ENCODE results near the gene FAM241A. TPM values are rescaled to one million over a fixed set of nuclear protein-coding genes. Genes with fewer than 3 reads are reported as not detected.

The FAM241A gene
- 1.2 TPM for total RNA-seq (ENCODE audit: unreplicated experiment)
- long read RNA-seq, full-length matches to known transcripts = 2 of 2 reads
- long read RNA-seq, partial matches to known transcripts = 0 of 2 reads
- long read RNA-seq, other reads (novel, unspliced or antisense) = 0 of 2 reads

- Mint-ChIP-seq H3K36me3 (ENCODE audit: unreplicated experiment) (no peaks in the 10 kb centered on the region), H3K4me1 (ENCODE audit: low read depth, unreplicated experiment) (peaks cover 10% of the 10 kb centered on the region), H3K27me3 (ENCODE audit: unreplicated experiment) (peaks cover 2% of the 10 kb centered on the region), H3K4me3 (ENCODE audit: unreplicated experiment) (peak within 1 kb of the TSS; percentile 86), H3K9me3 (ENCODE audit: unreplicated experiment) (peaks cover 2% of the 10 kb centered on the region), H3K27ac (ENCODE audit: unreplicated experiment) (peak within 1 kb of the TSS; percentile 65)
- peak; percentile 91 for DNase-seq
- TF ChIP-seq, protein P1, sequence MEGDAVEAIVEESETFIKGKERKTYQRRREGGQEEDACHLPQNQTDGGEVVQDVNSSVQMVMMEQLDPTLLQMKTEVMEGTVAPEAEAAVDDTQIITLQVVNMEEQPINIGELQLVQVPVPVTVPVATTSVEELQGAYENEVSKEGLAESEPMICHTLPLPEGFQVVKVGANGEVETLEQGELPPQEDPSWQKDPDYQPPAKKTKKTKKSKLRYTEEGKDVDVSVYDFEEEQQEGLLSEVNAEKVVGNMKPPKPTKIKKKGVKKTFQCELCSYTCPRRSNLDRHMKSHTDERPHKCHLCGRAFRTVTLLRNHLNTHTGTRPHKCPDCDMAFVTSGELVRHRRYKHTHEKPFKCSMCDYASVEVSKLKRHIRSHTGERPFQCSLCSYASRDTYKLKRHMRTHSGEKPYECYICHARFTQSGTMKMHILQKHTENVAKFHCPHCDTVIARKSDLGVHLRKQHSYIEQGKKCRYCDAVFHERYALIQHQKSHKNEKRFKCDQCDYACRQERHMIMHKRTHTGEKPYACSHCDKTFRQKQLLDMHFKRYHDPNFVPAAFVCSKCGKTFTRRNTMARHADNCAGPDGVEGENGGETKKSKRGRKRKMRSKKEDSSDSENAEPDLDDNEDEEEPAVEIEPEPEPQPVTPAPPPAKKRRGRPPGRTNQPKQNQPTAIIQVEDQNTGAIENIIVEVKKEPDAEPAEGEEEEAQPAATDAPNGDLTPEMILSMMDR (IDR thresholded peaks at IDR 0.05; ENCODE audit: partially characterized antibody, unreplicated experiment) = no peak
Measured at GRCh38 chr4:112145326-112145789, at the start of gene FAM241A. FAM241A (plus strand) TSS chr4:112145454; CDS start chr4:112145581, 127 bp downstream.

- Mint-ChIP-seq H3K27ac (ENCODE audit: unreplicated experiment) (no peak overlapping the region), H3K4me3 (ENCODE audit: unreplicated experiment) (no peak overlapping the region), H3K4me1 (ENCODE audit: low read depth, unreplicated experiment) (no peaks in the 10 kb centered on the region), H3K36me3 (ENCODE audit: unreplicated experiment) (no peaks in the 10 kb centered on the region), H3K27me3 (ENCODE audit: unreplicated experiment) (no peaks in the 10 kb centered on the region), H3K9me3 (ENCODE audit: unreplicated experiment) (peaks cover 2% of the 10 kb centered on the region)
- TF ChIP-seq, protein P1 (IDR thresholded peaks at IDR 0.05; ENCODE audit: partially characterized antibody, unreplicated experiment) = no peak
- no peak for DNase-seq
Measured at GRCh38 chr4:112098841-112099530, 46.3 kb upstream of the FAM241A start.

- Mint-ChIP-seq H3K27me3 (ENCODE audit: unreplicated experiment) (no peaks in the 10 kb centered on the region), H3K4me3 (ENCODE audit: unreplicated experiment) (no peak overlapping the region), H3K27ac (ENCODE audit: unreplicated experiment) (no peak overlapping the region), H3K9me3 (ENCODE audit: unreplicated experiment) (peaks cover 2% of the 10 kb centered on the region), H3K4me1 (ENCODE audit: low read depth, unreplicated experiment) (no peaks in the 10 kb centered on the region), H3K36me3 (ENCODE audit: unreplicated experiment) (no peaks in the 10 kb centered on the region)
- TF ChIP-seq, protein P1 (IDR thresholded peaks at IDR 0.05; ENCODE audit: partially characterized antibody, unreplicated experiment) = peak; percentile 66
- DNase-seq = no peak
Measured at GRCh38 chr4:112099701-112100297, 45.5 kb upstream of the FAM241A start.

DNA sequence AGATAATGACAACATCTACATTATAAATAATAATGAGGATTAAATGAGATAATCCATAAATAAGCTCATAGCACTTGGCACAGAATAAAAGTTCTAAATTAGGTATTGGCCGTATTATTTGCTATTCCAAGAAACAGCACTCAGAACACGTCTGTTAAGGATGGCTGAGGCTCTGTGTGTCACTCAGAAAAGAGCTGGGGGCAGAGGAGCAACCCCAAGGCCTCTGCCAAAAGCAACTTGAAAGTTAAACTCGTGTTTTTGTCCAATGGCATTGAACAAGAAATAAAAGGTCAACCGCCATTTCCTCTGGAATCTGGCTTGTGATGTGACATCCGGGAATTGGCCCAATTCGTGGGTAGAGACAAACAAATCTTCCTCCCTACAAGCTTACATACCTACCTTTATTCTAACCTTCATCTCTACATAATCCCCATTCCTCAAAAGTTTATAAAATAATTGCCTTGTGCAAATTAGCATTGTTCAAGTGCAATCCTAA lies 42.3 kb upstream of the FAM241A start:
- no peak for DNase-seq
- H3K4me3 Mint-ChIP-seq (ENCODE audit: unreplicated experiment) = no peak overlapping the region
- no peaks in the 10 kb centered on the region for H3K36me3 Mint-ChIP-seq (ENCODE audit: unreplicated experiment)
- peaks cover 2% of the 10 kb centered on the region for H3K9me3 Mint-ChIP-seq (ENCODE audit: unreplicated experiment)
- H3K27ac Mint-ChIP-seq (ENCODE audit: unreplicated experiment) = no peak overlapping the region
- H3K27me3 Mint-ChIP-seq (ENCODE audit: unreplicated experiment) = no peaks in the 10 kb centered on the region
- no peaks in the 10 kb centered on the region for H3K4me1 Mint-ChIP-seq (ENCODE audit: low read depth, unreplicated experiment)
- TF ChIP-seq, protein P1 (IDR thresholded peaks at IDR 0.05; ENCODE audit: partially characterized antibody, unreplicated experiment) = no peak

Data from glutamatergic neuron (in vitro differentiated cells).